Measurements from ENCODE around the gene ATP2A1.
A peak's percentile ranks its signal among the peaks of the same experiment; 100 is the strongest.

Gene ATP2A1

DNA sequence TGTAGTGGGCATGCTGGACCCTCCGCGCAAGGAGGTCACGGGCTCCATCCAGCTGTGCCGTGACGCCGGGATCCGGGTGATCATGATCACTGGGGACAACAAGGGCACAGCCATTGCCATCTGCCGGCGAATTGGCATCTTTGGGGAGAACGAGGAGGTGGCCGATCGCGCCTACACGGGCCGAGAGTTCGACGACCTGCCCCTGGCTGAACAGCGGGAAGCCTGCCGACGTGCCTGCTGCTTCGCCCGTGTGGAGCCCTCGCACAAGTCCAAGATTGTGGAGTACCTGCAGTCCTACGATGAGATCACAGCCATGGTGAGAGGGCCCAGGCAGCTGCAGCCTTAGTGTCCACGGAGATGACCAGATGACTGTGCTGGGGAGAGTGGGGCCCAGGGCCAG lies 22.3 kb downstream of the ATP2A1 start (continued):
- TF ChIP-seq, protein P1, sequence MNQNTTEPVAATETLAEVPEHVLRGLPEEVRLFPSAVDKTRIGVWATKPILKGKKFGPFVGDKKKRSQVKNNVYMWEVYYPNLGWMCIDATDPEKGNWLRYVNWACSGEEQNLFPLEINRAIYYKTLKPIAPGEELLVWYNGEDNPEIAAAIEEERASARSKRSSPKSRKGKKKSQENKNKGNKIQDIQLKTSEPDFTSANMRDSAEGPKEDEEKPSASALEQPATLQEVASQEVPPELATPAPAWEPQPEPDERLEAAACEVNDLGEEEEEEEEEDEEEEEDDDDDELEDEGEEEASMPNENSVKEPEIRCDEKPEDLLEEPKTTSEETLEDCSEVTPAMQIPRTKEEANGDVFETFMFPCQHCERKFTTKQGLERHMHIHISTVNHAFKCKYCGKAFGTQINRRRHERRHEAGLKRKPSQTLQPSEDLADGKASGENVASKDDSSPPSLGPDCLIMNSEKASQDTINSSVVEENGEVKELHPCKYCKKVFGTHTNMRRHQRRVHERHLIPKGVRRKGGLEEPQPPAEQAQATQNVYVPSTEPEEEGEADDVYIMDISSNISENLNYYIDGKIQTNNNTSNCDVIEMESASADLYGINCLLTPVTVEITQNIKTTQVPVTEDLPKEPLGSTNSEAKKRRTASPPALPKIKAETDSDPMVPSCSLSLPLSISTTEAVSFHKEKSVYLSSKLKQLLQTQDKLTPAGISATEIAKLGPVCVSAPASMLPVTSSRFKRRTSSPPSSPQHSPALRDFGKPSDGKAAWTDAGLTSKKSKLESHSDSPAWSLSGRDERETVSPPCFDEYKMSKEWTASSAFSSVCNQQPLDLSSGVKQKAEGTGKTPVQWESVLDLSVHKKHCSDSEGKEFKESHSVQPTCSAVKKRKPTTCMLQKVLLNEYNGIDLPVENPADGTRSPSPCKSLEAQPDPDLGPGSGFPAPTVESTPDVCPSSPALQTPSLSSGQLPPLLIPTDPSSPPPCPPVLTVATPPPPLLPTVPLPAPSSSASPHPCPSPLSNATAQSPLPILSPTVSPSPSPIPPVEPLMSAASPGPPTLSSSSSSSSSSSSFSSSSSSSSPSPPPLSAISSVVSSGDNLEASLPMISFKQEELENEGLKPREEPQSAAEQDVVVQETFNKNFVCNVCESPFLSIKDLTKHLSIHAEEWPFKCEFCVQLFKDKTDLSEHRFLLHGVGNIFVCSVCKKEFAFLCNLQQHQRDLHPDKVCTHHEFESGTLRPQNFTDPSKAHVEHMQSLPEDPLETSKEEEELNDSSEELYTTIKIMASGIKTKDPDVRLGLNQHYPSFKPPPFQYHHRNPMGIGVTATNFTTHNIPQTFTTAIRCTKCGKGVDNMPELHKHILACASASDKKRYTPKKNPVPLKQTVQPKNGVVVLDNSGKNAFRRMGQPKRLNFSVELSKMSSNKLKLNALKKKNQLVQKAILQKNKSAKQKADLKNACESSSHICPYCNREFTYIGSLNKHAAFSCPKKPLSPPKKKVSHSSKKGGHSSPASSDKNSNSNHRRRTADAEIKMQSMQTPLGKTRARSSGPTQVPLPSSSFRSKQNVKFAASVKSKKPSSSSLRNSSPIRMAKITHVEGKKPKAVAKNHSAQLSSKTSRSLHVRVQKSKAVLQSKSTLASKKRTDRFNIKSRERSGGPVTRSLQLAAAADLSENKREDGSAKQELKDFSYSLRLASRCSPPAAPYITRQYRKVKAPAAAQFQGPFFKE (tag by site-specific recombination; IDR thresholded peaks at IDR 0.05; ENCODE audit: borderline replicate concordance), result no peak
- no peak for TF ChIP-seq BCL11A (tag by site-specific recombination; IDR thresholded peaks at IDR 0.05; ENCODE audit: low read depth)
- TF ChIP-seq ZNF37A (tag by site-specific recombination; IDR thresholded peaks at IDR 0.05), result no peak
- TF ChIP-seq ZNF707 (tag by site-specific recombination; IDR thresholded peaks at IDR 0.05), result no peak
- TF ChIP-seq, protein P2, sequence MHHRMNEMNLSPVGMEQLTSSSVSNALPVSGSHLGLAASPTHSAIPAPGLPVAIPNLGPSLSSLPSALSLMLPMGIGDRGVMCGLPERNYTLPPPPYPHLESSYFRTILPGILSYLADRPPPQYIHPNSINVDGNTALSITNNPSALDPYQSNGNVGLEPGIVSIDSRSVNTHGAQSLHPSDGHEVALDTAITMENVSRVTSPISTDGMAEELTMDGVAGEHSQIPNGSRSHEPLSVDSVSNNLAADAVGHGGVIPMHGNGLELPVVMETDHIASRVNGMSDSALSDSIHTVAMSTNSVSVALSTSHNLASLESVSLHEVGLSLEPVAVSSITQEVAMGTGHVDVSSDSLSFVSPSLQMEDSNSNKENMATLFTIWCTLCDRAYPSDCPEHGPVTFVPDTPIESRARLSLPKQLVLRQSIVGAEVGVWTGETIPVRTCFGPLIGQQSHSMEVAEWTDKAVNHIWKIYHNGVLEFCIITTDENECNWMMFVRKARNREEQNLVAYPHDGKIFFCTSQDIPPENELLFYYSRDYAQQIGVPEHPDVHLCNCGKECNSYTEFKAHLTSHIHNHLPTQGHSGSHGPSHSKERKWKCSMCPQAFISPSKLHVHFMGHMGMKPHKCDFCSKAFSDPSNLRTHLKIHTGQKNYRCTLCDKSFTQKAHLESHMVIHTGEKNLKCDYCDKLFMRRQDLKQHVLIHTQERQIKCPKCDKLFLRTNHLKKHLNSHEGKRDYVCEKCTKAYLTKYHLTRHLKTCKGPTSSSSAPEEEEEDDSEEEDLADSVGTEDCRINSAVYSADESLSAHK (tag by site-specific recombination; IDR thresholded peaks at IDR 0.05), result no peak
- TF ChIP-seq, protein P3, sequence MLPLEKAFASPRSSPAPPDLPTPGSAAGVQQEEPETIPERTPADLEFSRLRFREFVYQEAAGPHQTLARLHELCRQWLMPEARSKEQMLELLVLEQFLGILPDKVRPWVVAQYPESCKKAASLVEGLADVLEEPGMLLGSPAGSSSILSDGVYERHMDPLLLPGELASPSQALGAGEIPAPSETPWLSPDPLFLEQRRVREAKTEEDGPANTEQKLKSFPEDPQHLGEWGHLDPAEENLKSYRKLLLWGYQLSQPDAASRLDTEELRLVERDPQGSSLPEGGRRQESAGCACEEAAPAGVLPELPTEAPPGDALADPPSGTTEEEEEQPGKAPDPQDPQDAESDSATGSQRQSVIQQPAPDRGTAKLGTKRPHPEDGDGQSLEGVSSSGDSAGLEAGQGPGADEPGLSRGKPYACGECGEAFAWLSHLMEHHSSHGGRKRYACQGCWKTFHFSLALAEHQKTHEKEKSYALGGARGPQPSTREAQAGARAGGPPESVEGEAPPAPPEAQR (tag by site-specific recombination; IDR thresholded peaks at IDR 0.05), result no peak
- no peak for TF ChIP-seq ZNF221 (tag by site-specific recombination; IDR thresholded peaks at IDR 0.05; ENCODE audit: borderline replicate concordance)
- no peak for TF ChIP-seq ZNF629 (tag by site-specific recombination; IDR thresholded peaks at IDR 0.05)
- TF ChIP-seq ZNF341 (tag by site-specific recombination; IDR thresholded peaks at IDR 0.05; ENCODE audit: low read depth), result no peak
- TF ChIP-seq, protein P4, sequence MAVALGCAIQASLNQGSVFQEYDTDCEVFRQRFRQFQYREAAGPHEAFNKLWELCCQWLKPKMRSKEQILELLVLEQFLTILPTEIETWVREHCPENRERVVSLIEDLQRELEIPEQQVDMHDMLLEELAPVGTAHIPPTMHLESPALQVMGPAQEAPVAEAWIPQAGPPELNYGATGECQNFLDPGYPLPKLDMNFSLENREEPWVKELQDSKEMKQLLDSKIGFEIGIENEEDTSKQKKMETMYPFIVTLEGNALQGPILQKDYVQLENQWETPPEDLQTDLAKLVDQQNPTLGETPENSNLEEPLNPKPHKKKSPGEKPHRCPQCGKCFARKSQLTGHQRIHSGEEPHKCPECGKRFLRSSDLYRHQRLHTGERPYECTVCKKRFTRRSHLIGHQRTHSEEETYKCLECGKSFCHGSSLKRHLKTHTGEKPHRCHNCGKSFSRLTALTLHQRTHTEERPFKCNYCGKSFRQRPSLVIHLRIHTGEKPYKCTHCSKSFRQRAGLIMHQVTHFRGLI (tag by site-specific recombination; IDR thresholded peaks at IDR 0.05), result no peak
- TF ChIP-seq OSR2 (tag by site-specific recombination; IDR thresholded peaks at IDR 0.05), result no peak

DNA sequence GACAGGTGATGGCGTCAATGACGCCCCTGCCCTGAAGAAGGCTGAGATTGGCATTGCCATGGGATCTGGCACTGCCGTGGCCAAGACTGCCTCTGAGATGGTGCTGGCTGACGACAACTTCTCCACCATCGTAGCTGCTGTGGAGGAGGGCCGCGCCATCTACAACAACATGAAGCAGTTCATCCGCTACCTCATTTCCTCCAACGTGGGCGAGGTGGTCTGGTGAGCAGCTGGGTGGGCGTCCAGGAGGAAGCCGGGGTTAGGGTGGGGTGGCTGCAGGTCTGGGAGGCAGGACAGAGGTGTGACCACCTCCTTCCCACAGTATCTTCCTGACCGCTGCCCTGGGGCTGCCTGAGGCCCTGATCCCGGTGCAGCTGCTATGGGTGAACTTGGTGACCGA lies 23.6 kb downstream of the ATP2A1 start:
- H3K9me3 ChIP-seq (ENCODE audit: control insufficient read depth, insufficient read depth, low read depth, low read length), result no peaks in the 10 kb centered on the region
- H3K4me1 ChIP-seq (ENCODE audit: control insufficient read depth, insufficient read depth, low read length), result no peaks in the 10 kb centered on the region
- ChIA-PET POLR2A (no interaction called here), CTCF (interaction anchor here (1.8 kb wide), 1 partner anchor 43 kb away, joined by 4 read pairs; no protein-coding TSS in a partner anchor)
- no peak overlapping the region for H3K27ac ChIP-seq (ENCODE audit: extremely low read depth, low read depth, low read length)
- peaks cover 0 to 14% of the 10 kb centered on the region in 2 experiments; a peak in 2 of 3 replicates for H3K36me3 ChIP-seq (ENCODE audit: control insufficient read depth in 2 of 2, insufficient read depth in 1 of 2, low read length in 2 of 2)
- TF ChIP-seq ZNF658 (tag by site-specific recombination; IDR thresholded peaks at IDR 0.05), result no peak
- no peak for TF ChIP-seq ZFP41 (tag by site-specific recombination; IDR thresholded peaks at IDR 0.05; ENCODE audit: borderline replicate concordance)
- TF ChIP-seq ZFHX2 (tag by site-specific recombination; conservative IDR thresholded peaks at IDR 0.05), result peak; percentile 11; the same call in 1 of the 2 replicates
- no peak for TF ChIP-seq ZNF391 (tag by site-specific recombination; IDR thresholded peaks at IDR 0.05; ENCODE audit: borderline replicate concordance, low read depth)
- peak; percentile 76 for TF ChIP-seq EGR2 (tag by site-specific recombination; IDR thresholded peaks at IDR 0.05; ENCODE audit: low read depth)
- H3K4me3 ChIP-seq (ENCODE audit: low read depth, low read length), result no peak overlapping the region
